IPS-18a (cell line): ENCODE data around the gene C12orf50.
A peak's percentile ranks its signal among the peaks of the same experiment; 100 is the strongest.
"Not testable (repeated sequence)": the region's sequence is repeated elsewhere in the genome, so short reads cannot be mapped to it uniquely, and the experiment has no call there.

Experiments used
- H3K27ac ChIP-seq: one replicate; pipeline ENCODE4 v1.5.1; 2013; ENCODE audit warnings: low read length
- H3K27me3 ChIP-seq: one replicate; pipeline ENCODE4 v1.6.1; 2013; ENCODE audit warnings: mild to moderate bottlenecking, low read length; ENCODE audit not compliant: control insufficient read depth, insufficient read depth
- H3K36me3 ChIP-seq: one replicate; pipeline ENCODE4 v1.6.1; 2013; ENCODE audit warnings: low read depth, low read length; ENCODE audit not compliant: control insufficient read depth
- H3K4me1 ChIP-seq: one replicate; pipeline ENCODE4 v1.6.1; 2013; ENCODE audit warnings: low read depth, low read length; ENCODE audit not compliant: control insufficient read depth
- H3K4me3 ChIP-seq: one replicate; pipeline ENCODE4 v1.5.1; 2013; ENCODE audit warnings: low read length
- H3K9ac ChIP-seq: one replicate; pipeline ENCODE4 v1.6.1; 2013; ENCODE audit warnings: mild to moderate bottlenecking, low read length, moderate library complexity
- H3K9me3 ChIP-seq: one replicate; pipeline ENCODE4 v1.6.1; 2013; ENCODE audit warnings: low read depth, low read length; ENCODE audit not compliant: control insufficient read depth

C12orf50 gene

GRCh38 chr12:88035907-88036289, 6.7 kb upstream of the C12orf50 start:
- H3K4me3 ChIP-seq, result peak overlapping the region; percentile 96
- H3K36me3 ChIP-seq, result no peaks in the 10 kb centered on the region
- H3K27me3 ChIP-seq, result no peaks in the 10 kb centered on the region
- peaks cover 3% of the 10 kb centered on the region for H3K9me3 ChIP-seq
- peaks cover 16% of the 10 kb centered on the region for H3K4me1 ChIP-seq
- peak overlapping the region; percentile 87 for H3K9ac ChIP-seq
- H3K27ac ChIP-seq, result no peak overlapping the region

- Histone ChIP-seq H3K4me1 (peaks cover 16% of the 10 kb centered on the region), H3K9me3 (peaks cover 6% of the 10 kb centered on the region), H3K27ac (no peak overlapping the region), H3K36me3 (no peaks in the 10 kb centered on the region), H3K9ac (peak overlapping the region; percentile 87), H3K27me3 (no peaks in the 10 kb centered on the region), H3K4me3 (peak overlapping the region; percentile 96)
Measured at GRCh38 chr12:88035271-88035906, 6.2 kb upstream of the C12orf50 start.

- H3K4me1 ChIP-seq, H3K9me3 ChIP-seq, H3K36me3 ChIP-seq, H3K9ac ChIP-seq, H3K27me3 ChIP-seq, H3K27ac ChIP-seq, H3K4me3 ChIP-seq: not testable (repeated sequence)
Measured at GRCh38 chr12:88031161-88031560, 2.0 kb upstream of the C12orf50 start.

- no peaks in the 10 kb centered on the region for H3K4me1 ChIP-seq
- no peak overlapping the region for H3K4me3 ChIP-seq
- peaks cover 6% of the 10 kb centered on the region for H3K9me3 ChIP-seq
- H3K27me3 ChIP-seq, result no peaks in the 10 kb centered on the region
- no peaks in the 10 kb centered on the region for H3K36me3 ChIP-seq
- no peak overlapping the region for H3K27ac ChIP-seq
- H3K9ac ChIP-seq, result no peak overlapping the region
Measured at GRCh38 chr12:88026196-88026595, 3.0 kb downstream of the C12orf50 start.

GRCh38 chr12:88017964-88018363, 11.2 kb downstream of the C12orf50 start:
- no peaks in the 10 kb centered on the region for H3K27me3 ChIP-seq
- no peak overlapping the region for H3K9ac ChIP-seq
- H3K36me3 ChIP-seq, result no peaks in the 10 kb centered on the region
- no peaks in the 10 kb centered on the region for H3K9me3 ChIP-seq
- no peak overlapping the region for H3K4me3 ChIP-seq
- no peaks in the 10 kb centered on the region for H3K4me1 ChIP-seq
- no peak overlapping the region for H3K27ac ChIP-seq

- H3K4me1 ChIP-seq, result no peaks in the 10 kb centered on the region
- H3K36me3 ChIP-seq, result no peaks in the 10 kb centered on the region
- no peak overlapping the region for H3K9ac ChIP-seq
- no peak overlapping the region for H3K4me3 ChIP-seq
- H3K9me3 ChIP-seq, result no peaks in the 10 kb centered on the region
- H3K27ac ChIP-seq, result no peak overlapping the region
- H3K27me3 ChIP-seq, result no peaks in the 10 kb centered on the region
Measured at GRCh38 chr12:88015825-88016224, 13.4 kb downstream of the C12orf50 start.

GRCh38 chr12:88011755-88012154, 17.4 kb downstream of the C12orf50 start:
- no peak overlapping the region for H3K9ac ChIP-seq

GRCh38 chr12:88006351-88006750, 22.9 kb downstream of the C12orf50 start:
- no peak overlapping the region for H3K4me3 ChIP-seq
- no peak overlapping the region for H3K27ac ChIP-seq
- H3K27me3 ChIP-seq, result no peaks in the 10 kb centered on the region
- H3K9me3 ChIP-seq, result no peaks in the 10 kb centered on the region
- H3K9ac ChIP-seq, result no peak overlapping the region
- no peaks in the 10 kb centered on the region for H3K36me3 ChIP-seq
- H3K4me1 ChIP-seq, result no peaks in the 10 kb centered on the region

More at GRCh38 chr12:88011755-88012154, 17.4 kb downstream of the C12orf50 start:
- H3K4me1 ChIP-seq, result no peaks in the 10 kb centered on the region
- no peaks in the 10 kb centered on the region for H3K9me3 ChIP-seq
- no peak overlapping the region for H3K4me3 ChIP-seq
- H3K36me3 ChIP-seq, result no peaks in the 10 kb centered on the region
- H3K27ac ChIP-seq, result no peak overlapping the region
- H3K27me3 ChIP-seq, result no peaks in the 10 kb centered on the region

GRCh38 chr12:88001327-88001726, 27.9 kb downstream of the C12orf50 start:
- Histone ChIP-seq H3K27me3 (no peaks in the 10 kb centered on the region), H3K4me1 (no peaks in the 10 kb centered on the region), H3K9ac (no peak overlapping the region), H3K36me3 (no peaks in the 10 kb centered on the region), H3K27ac (no peak overlapping the region), H3K4me3 (no peak overlapping the region), H3K9me3 (no peaks in the 10 kb centered on the region)

GRCh38 chr12:87995581-87996178, 33.5 kb downstream of the C12orf50 start:
- no peaks in the 10 kb centered on the region for H3K36me3 ChIP-seq
- H3K9ac ChIP-seq, result no peak overlapping the region
- H3K27ac ChIP-seq, result no peak overlapping the region
- H3K9me3 ChIP-seq, result no peaks in the 10 kb centered on the region
- H3K4me3 ChIP-seq, result no peak overlapping the region
- no peaks in the 10 kb centered on the region for H3K27me3 ChIP-seq
- no peaks in the 10 kb centered on the region for H3K4me1 ChIP-seq

GRCh38 chr12:87991483-87991882, 37.7 kb downstream of the C12orf50 start:
- H3K27ac ChIP-seq, result no peak overlapping the region
- no peak overlapping the region for H3K4me3 ChIP-seq
- H3K27me3 ChIP-seq, result no peaks in the 10 kb centered on the region
- no peaks in the 10 kb centered on the region for H3K4me1 ChIP-seq
- no peak overlapping the region for H3K9ac ChIP-seq
- no peaks in the 10 kb centered on the region for H3K36me3 ChIP-seq
- no peaks in the 10 kb centered on the region for H3K9me3 ChIP-seq

GRCh38 chr12:87988534-87988933, 40.7 kb downstream of the C12orf50 start:
- no peak overlapping the region for H3K4me3 ChIP-seq
- no peak overlapping the region for H3K27ac ChIP-seq
- H3K9me3 ChIP-seq, result no peaks in the 10 kb centered on the region
- no peaks in the 10 kb centered on the region for H3K36me3 ChIP-seq
- H3K4me1 ChIP-seq, result no peaks in the 10 kb centered on the region
- H3K9ac ChIP-seq, result no peak overlapping the region
- no peaks in the 10 kb centered on the region for H3K27me3 ChIP-seq
